ENCODE data around the gene CLMN. TPM values are rescaled to one million over a fixed set of nuclear protein-coding genes. Genes with fewer than 3 reads are reported as not detected.
"Not testable (repeated sequence)": the region's sequence is repeated elsewhere in the genome, so short reads cannot be mapped to it uniquely, and the experiment has no call there.

CLMN gene
- total and polyA plus RNA-seq, 7 experiments from 2014 or later: 0.43 to 6.8 (median 0.70) TPM

- H3K4me3 ChIP-seq (ENCODE audit: low read length): no peak overlapping the region
- Mint-ChIP-seq H3K27ac (no peak overlapping the region), H3K27me3 (peaks cover 0 to 12% (median 4%) of the 10 kb centered on the region in 5 donors), H3K9me3 (peaks cover 0 to 13% (median 8%) of the 10 kb centered on the region in 11 donors), H3K4me1 (no peaks in the 10 kb centered on the region), H3K4me3 (no peak overlapping the region), H3K36me3 (peaks cover 0 to 4% (median 0%) of the 10 kb centered on the region in 5 donors)
- ATAC-seq: no peak
- H3K27me3 ChIP-seq (ENCODE audit: control insufficient read depth in 2 of 2, insufficient read depth in 2 of 2, low read length in 2 of 2): no peaks in the 10 kb centered on the region
- intact Hi-C loops (cut with micrococcal nuclease): no loop called here
- ChIA-PET CTCF (interaction anchor here (0.6 kb wide), 1 partner anchor 220 kb away, joined by 3 read pairs; no protein-coding TSS in a partner anchor), POLR2A (no interaction called here)
- no peak overlapping the region for H3K27ac ChIP-seq (ENCODE audit: low read depth, low read length)
- no peaks in the 10 kb centered on the region for H3K4me1 ChIP-seq (ENCODE audit: control insufficient read depth in 2 of 2, insufficient read depth in 2 of 2, low read length in 2 of 2)
- no peak for DNase-seq
- no peaks in the 10 kb centered on the region for H3K36me3 ChIP-seq (ENCODE audit: control insufficient read depth in 2 of 3, insufficient read depth in 3 of 3, low read length in 3 of 3)
- H3K9me3 ChIP-seq (ENCODE audit: control insufficient read depth in 2 of 3, low read length in 3 of 3): peaks cover 0 to 6% (median 0%) of the 10 kb centered on the region in 3 experiments
Observed at GRCh38 chr14:95206534-95206933, 113.2 kb downstream of the CLMN start.

GRCh38 chr14:95204705-95205104 is 115.0 kb downstream of the CLMN start:
- CTCF ChIA-PET: no interaction called here
- POLR2A ChIA-PET: no interaction called here

GRCh38 chr14:95201745-95202144 is 118.0 kb downstream of the CLMN start:
- POLR2A ChIA-PET; H3K36me3 Mint-ChIP-seq; H3K27me3 ChIP-seq (ENCODE audit: control insufficient read depth in 2 of 2, insufficient read depth in 2 of 2, low read length in 2 of 2); H3K4me1 ChIP-seq (ENCODE audit: control insufficient read depth in 2 of 2, insufficient read depth in 2 of 2, low read length in 2 of 2); DNase-seq; CTCF ChIA-PET; ATAC-seq; intact Hi-C loops (cut with micrococcal nuclease); H3K36me3 ChIP-seq (ENCODE audit: control insufficient read depth in 2 of 3, insufficient read depth in 3 of 3, low read length in 3 of 3); H3K27ac Mint-ChIP-seq; H3K27ac ChIP-seq (ENCODE audit: low read depth, low read length); H3K4me3 ChIP-seq (ENCODE audit: low read length); H3K4me1 Mint-ChIP-seq; H3K4me3 Mint-ChIP-seq; H3K9me3 ChIP-seq (ENCODE audit: control insufficient read depth in 2 of 3, low read length in 3 of 3): not testable (repeated sequence)
- H3K27me3 Mint-ChIP-seq: peaks cover 0 to 12% (median 4%) of the 10 kb centered on the region in 5 donors
- peaks cover 0 to 13% (median 8%) of the 10 kb centered on the region in 11 donors for H3K9me3 Mint-ChIP-seq

More at GRCh38 chr14:95204705-95205104, 115.0 kb downstream of the CLMN start:
- Histone ChIP-seq H3K36me3 (ENCODE audit: control insufficient read depth in 2 of 3, insufficient read depth in 3 of 3, low read length in 3 of 3) (no peaks in the 10 kb centered on the region), H3K4me1 (ENCODE audit: control insufficient read depth in 2 of 2, insufficient read depth in 2 of 2, low read length in 2 of 2) (no peaks in the 10 kb centered on the region), H3K9me3 (ENCODE audit: control insufficient read depth in 2 of 3, low read length in 3 of 3) (peaks cover 0 to 6% (median 0%) of the 10 kb centered on the region in 3 experiments), H3K27me3 (ENCODE audit: control insufficient read depth in 2 of 2, insufficient read depth in 2 of 2, low read length in 2 of 2) (no peaks in the 10 kb centered on the region), H3K4me3 (ENCODE audit: low read length) (no peak overlapping the region), H3K27ac (ENCODE audit: low read depth, low read length) (no peak overlapping the region)
- intact Hi-C loops (cut with micrococcal nuclease): no loop called here
- H3K4me1 Mint-ChIP-seq: no peaks in the 10 kb centered on the region
- H3K4me3 Mint-ChIP-seq: no peak overlapping the region
- DNase-seq (no peak), ATAC-seq (no peak)
- H3K36me3 Mint-ChIP-seq: peaks cover 0 to 4% (median 0%) of the 10 kb centered on the region in 5 donors
- H3K27ac Mint-ChIP-seq: no peak overlapping the region
- H3K9me3 Mint-ChIP-seq: peaks cover 0 to 13% (median 8%) of the 10 kb centered on the region in 11 donors
- H3K27me3 Mint-ChIP-seq: peaks cover 0 to 12% (median 4%) of the 10 kb centered on the region in 5 donors

- peaks cover 0 to 6% (median 0%) of the 10 kb centered on the region in 3 experiments for H3K9me3 ChIP-seq (ENCODE audit: control insufficient read depth in 2 of 3, low read length in 3 of 3)
- H3K27me3 ChIP-seq (ENCODE audit: control insufficient read depth in 2 of 2, insufficient read depth in 2 of 2, low read length in 2 of 2): no peaks in the 10 kb centered on the region
- H3K36me3 ChIP-seq (ENCODE audit: control insufficient read depth in 2 of 3, insufficient read depth in 3 of 3, low read length in 3 of 3): no peaks in the 10 kb centered on the region
- no peak overlapping the region for H3K27ac ChIP-seq (ENCODE audit: low read depth, low read length)
- Mint-ChIP-seq H3K36me3 (peaks cover 0 to 4% (median 0%) of the 10 kb centered on the region in 5 donors), H3K9me3 (peaks cover 0 to 12% (median 6%) of the 10 kb centered on the region in 11 donors), H3K27ac (no peak overlapping the region), H3K27me3 (peaks cover 0 to 9% (median 4%) of the 10 kb centered on the region in 5 donors), H3K4me3 (no peak overlapping the region), H3K4me1 (peaks cover 0 to 8% (median 5%) of the 10 kb centered on the region in 7 donors)
- ATAC-seq: no peak
- H3K4me3 ChIP-seq (ENCODE audit: low read length): no peak overlapping the region
- ChIA-PET CTCF (no interaction called here), POLR2A (no interaction called here)
- intact Hi-C loops (cut with micrococcal nuclease): no loop called here
- no peak for DNase-seq
- H3K4me1 ChIP-seq (ENCODE audit: control insufficient read depth in 2 of 2, insufficient read depth in 2 of 2, low read length in 2 of 2): no peaks in the 10 kb centered on the region
Observed at GRCh38 chr14:95200404-95200803, 119.3 kb downstream of the CLMN start.

GRCh38 chr14:95199298-95199983 is 120.3 kb downstream of the CLMN start:
- ATAC-seq (no peak), DNase-seq (no peak)
- Mint-ChIP-seq H3K27me3 (peaks cover 0 to 5% (median 0%) of the 10 kb centered on the region in 5 donors), H3K27ac (no peak overlapping the region), H3K4me1 (peaks cover 0 to 8% (median 5%) of the 10 kb centered on the region in 7 donors), H3K9me3 (peaks cover 0 to 4% (median 0%) of the 10 kb centered on the region in 11 donors), H3K36me3 (peaks cover 0 to 4% (median 0%) of the 10 kb centered on the region in 5 donors), H3K4me3 (no peak overlapping the region)
- no peaks in the 10 kb centered on the region for H3K4me1 ChIP-seq (ENCODE audit: control insufficient read depth in 2 of 2, insufficient read depth in 2 of 2, low read length in 2 of 2)
- H3K36me3 ChIP-seq (ENCODE audit: control insufficient read depth in 2 of 3, insufficient read depth in 3 of 3, low read length in 3 of 3): no peaks in the 10 kb centered on the region
- H3K9me3 ChIP-seq (ENCODE audit: control insufficient read depth in 2 of 3, low read length in 3 of 3): no peaks in the 10 kb centered on the region
- no peaks in the 10 kb centered on the region for H3K27me3 ChIP-seq (ENCODE audit: control insufficient read depth in 2 of 2, insufficient read depth in 2 of 2, low read length in 2 of 2)
- POLR2A ChIA-PET: no interaction called here
- H3K4me3 ChIP-seq (ENCODE audit: low read length): no peak overlapping the region
- CTCF ChIA-PET: no interaction called here
- H3K27ac ChIP-seq (ENCODE audit: low read depth, low read length): no peak overlapping the region
- intact Hi-C loops (cut with micrococcal nuclease): no loop called here

- no peak overlapping the region for H3K4me3 Mint-ChIP-seq
- no peak overlapping the region for H3K4me3 ChIP-seq (ENCODE audit: low read length)
- no peak overlapping the region for H3K27ac ChIP-seq (ENCODE audit: low read depth, low read length)
- H3K36me3 Mint-ChIP-seq: no peaks in the 10 kb centered on the region
- intact Hi-C loops (cut with micrococcal nuclease): no loop called here
- POLR2A ChIA-PET: no interaction called here
- ATAC-seq (no peak), DNase-seq (no peak)
- H3K27me3 ChIP-seq (ENCODE audit: control insufficient read depth in 2 of 2, insufficient read depth in 2 of 2, low read length in 2 of 2): no peaks in the 10 kb centered on the region
- H3K9me3 Mint-ChIP-seq: no peaks in the 10 kb centered on the region
- H3K9me3 ChIP-seq (ENCODE audit: control insufficient read depth in 2 of 3, low read length in 3 of 3): no peaks in the 10 kb centered on the region
- no peaks in the 10 kb centered on the region for H3K27me3 Mint-ChIP-seq
- CTCF ChIA-PET: interaction anchor here (0.7 kb wide), 1 partner anchor 44 kb away, joined by 3 read pairs; no protein-coding TSS in a partner anchor
- no peak overlapping the region for H3K27ac Mint-ChIP-seq
- no peaks in the 10 kb centered on the region for H3K4me1 ChIP-seq (ENCODE audit: control insufficient read depth in 2 of 2, insufficient read depth in 2 of 2, low read length in 2 of 2)
- H3K4me1 Mint-ChIP-seq: peaks cover 0 to 8% (median 5%) of the 10 kb centered on the region in 7 donors
- H3K36me3 ChIP-seq (ENCODE audit: control insufficient read depth in 2 of 3, insufficient read depth in 3 of 3, low read length in 3 of 3): no peaks in the 10 kb centered on the region
Observed at GRCh38 chr14:95198320-95198719, 121.4 kb downstream of the CLMN start.

GRCh38 chr14:95197551-95197950 is 122.2 kb downstream of the CLMN start:
- H3K9me3 ChIP-seq (ENCODE audit: control insufficient read depth in 2 of 3, low read length in 3 of 3): no peaks in the 10 kb centered on the region
- Mint-ChIP-seq H3K4me1 (peaks cover 0 to 8% (median 5%) of the 10 kb centered on the region in 7 donors), H3K36me3 (no peaks in the 10 kb centered on the region), H3K9me3 (no peaks in the 10 kb centered on the region), H3K4me3 (no peak overlapping the region), H3K27ac (no peak overlapping the region), H3K27me3 (no peaks in the 10 kb centered on the region)
- no peak overlapping the region for H3K4me3 ChIP-seq (ENCODE audit: low read length)
- CTCF ChIA-PET: interaction anchor here (0.7 kb wide), 1 partner anchor 44 kb away, joined by 3 read pairs; no protein-coding TSS in a partner anchor
- ATAC-seq (no peak), DNase-seq (no peak)
- POLR2A ChIA-PET: no interaction called here
- intact Hi-C loops (cut with micrococcal nuclease): loop anchor here in 1 of 2 donors (2.0 kb wide), 1 partner anchor 509 kb away; no protein-coding TSS in a partner anchor
- no peak overlapping the region for H3K27ac ChIP-seq (ENCODE audit: low read depth, low read length)
- no peaks in the 10 kb centered on the region for H3K4me1 ChIP-seq (ENCODE audit: control insufficient read depth in 2 of 2, insufficient read depth in 2 of 2, low read length in 2 of 2)
- no peaks in the 10 kb centered on the region for H3K27me3 ChIP-seq (ENCODE audit: control insufficient read depth in 2 of 2, insufficient read depth in 2 of 2, low read length in 2 of 2)
- no peaks in the 10 kb centered on the region for H3K36me3 ChIP-seq (ENCODE audit: control insufficient read depth in 2 of 3, insufficient read depth in 3 of 3, low read length in 3 of 3)
